NOMO-1 (cell line): ENCODE results near the gene PLS3.
A peak's percentile ranks its signal among the peaks of the same experiment; 100 is the strongest.
"Not testable (repeated sequence)": the region's sequence is repeated elsewhere in the genome, so short reads cannot be mapped to it uniquely, and the experiment has no call there.

Source experiments
- DNase-seq, 2 experiments: peaks; one replicate each; lab custom pipeline; 2025; ENCODE audit not compliant: unreplicated experiment in 2 of 2; lab: John Stamatoyannopoulos, UW

The PLS3 gene

GRCh38 chrX:115602729-115603389 lies 41.9 kb downstream of the PLS3 start:
- no peak for DNase-seq

GRCh38 chrX:115603534-115604074 lies 42.6 kb downstream of the PLS3 start:
- no peak for DNase-seq

- no peak for DNase-seq
Measured at GRCh38 chrX:115606861-115607260, 45.9 kb downstream of the PLS3 start.

- no peak for DNase-seq
Measured at GRCh38 chrX:115609621-115610020, 48.6 kb downstream of the PLS3 start.

- DNase-seq, result no peak
Measured at GRCh38 chrX:115616943-115617563, 56.1 kb downstream of the PLS3 start.

- DNase-seq, result no peak
Measured at GRCh38 chrX:115622534-115622933, 61.6 kb downstream of the PLS3 start.

- DNase-seq, result no peak
Measured at GRCh38 chrX:115624916-115625315, 63.9 kb downstream of the PLS3 start.

GRCh38 chrX:115625572-115626301 lies 64.8 kb downstream of the PLS3 start:
- DNase-seq, result no peak

- no peak for DNase-seq
Measured at GRCh38 chrX:115630204-115630603, 69.2 kb downstream of the PLS3 start.

- DNase-seq, result no peak
Measured at GRCh38 chrX:115632455-115632854, 71.5 kb downstream of the PLS3 start.

- not testable (repeated sequence) for DNase-seq
Measured at GRCh38 chrX:115633397-115633796, 72.4 kb downstream of the PLS3 start.

GRCh38 chrX:115639334-115639880 lies 78.4 kb downstream of the PLS3 start:
- no peak for DNase-seq

GRCh38 chrX:115642311-115642710 lies 81.3 kb downstream of the PLS3 start:
- peak in 1 of 2 experiments; percentile 2 for DNase-seq

- DNase-seq, result peak; percentile 32 to 52
Measured at GRCh38 chrX:115642895-115643530, 82.0 kb downstream of the PLS3 start.

GRCh38 chrX:115644397-115644796 lies 83.4 kb downstream of the PLS3 start:
- not testable (repeated sequence) for DNase-seq

- no peak for DNase-seq
Measured at GRCh38 chrX:115649461-115650063, 88.6 kb downstream of the PLS3 start.

GRCh38 chrX:115650449-115650848 lies 89.5 kb downstream of the PLS3 start:
- no peak for DNase-seq

GRCh38 chrX:115650916-115651315 lies 89.9 kb downstream of the PLS3 start:
- DNase-seq, result peak in 1 of 2 experiments; percentile 22

- DNase-seq, result no peak
Measured at GRCh38 chrX:115652221-115652620, 91.2 kb downstream of the PLS3 start.

GRCh38 chrX:115665122-115665521 lies 104.1 kb downstream of the PLS3 start:
- no peak for DNase-seq
